HFFc6 (cell line): ENCODE data around the gene RBM20. TPM values are rescaled to one million over a fixed set of nuclear protein-coding genes. Genes with fewer than 3 reads are reported as not detected.

Experiments
- DNase-seq: peaks from one replicate; pipeline ENCODE4 v3.0.0-alpha.2; 2018
- H3K27ac Mint-ChIP-seq: 2 replicates; pipeline ENCODE4 v1.8.0; 2020; ENCODE audit warnings: mild to moderate bottlenecking, mixed read lengths
- H3K27me3 Mint-ChIP-seq: 2 replicates; pipeline ENCODE4 v1.8.0; 2021; ENCODE audit warnings: mild to moderate bottlenecking, moderate library complexity, mixed read lengths; ENCODE audit not compliant: insufficient read depth
- H3K36me3 Mint-ChIP-seq: 2 replicates; pipeline ENCODE4 v1.8.0; 2021; ENCODE audit warnings: low read depth, mixed read lengths
- H3K4me1 Mint-ChIP-seq: 2 replicates; pipeline ENCODE4 v1.8.0; 2020; ENCODE audit warnings: low read depth, mixed read lengths
- H3K4me3 Mint-ChIP-seq: 2 replicates; pipeline ENCODE4 v1.8.0; 2020; ENCODE audit warnings: mild to moderate bottlenecking, moderate library complexity, mixed read lengths
- H3K9me3 Mint-ChIP-seq: 2 replicates; pipeline ENCODE4 v1.8.0; 2020; ENCODE audit warnings: mild to moderate bottlenecking, mixed read lengths
- CTCF ChIP-seq: fragments of 200-600 bp; sonication (generic); IDR thresholded peaks from 2 replicates; pipeline ENCODE4 v1.5.0; 2021; ENCODE audit warnings: antibody characterized with exemption, mild to moderate bottlenecking
- total RNA-seq, 6 experiments: library from RNA; stranded (reverse); fragmentation: NEBNext Ultra II Directional; extraction: Animal tissue kit (Norgen Biotek cat#: 25700); gene quantifications; 2 replicates in 1 of 6; 3 replicates in 5 of 6; pipeline ENCODE4 v1.2.3, GENCODE V29; 2021

Gene RBM20
- total RNA-seq, 6 experiments from 2014 or later, result not detected

GRCh38 chr10:110696436-110696835 lies 52.3 kb downstream of the RBM20 start:
- no peak for TF ChIP-seq CTCF
- Mint-ChIP-seq H3K27me3 (peaks cover 39% of the 10 kb centered on the region), H3K27ac (no peak overlapping the region), H3K4me1 (no peaks in the 10 kb centered on the region), H3K9me3 (peaks cover 16% of the 10 kb centered on the region), H3K36me3 (no peaks in the 10 kb centered on the region), H3K4me3 (no peak overlapping the region)
- no peak for DNase-seq

GRCh38 chr10:110698340-110698739 lies 54.2 kb downstream of the RBM20 start:
- no peak for DNase-seq
- Mint-ChIP-seq H3K9me3 (peaks cover 2% of the 10 kb centered on the region; the same call in 1 of the 2 replicates), H3K27ac (no peak overlapping the region), H3K36me3 (no peaks in the 10 kb centered on the region), H3K4me3 (no peak overlapping the region), H3K27me3 (peaks cover 41% of the 10 kb centered on the region), H3K4me1 (no peaks in the 10 kb centered on the region)
- no peak for TF ChIP-seq CTCF

- no peak for TF ChIP-seq CTCF
- Mint-ChIP-seq H3K4me3 (no peak overlapping the region), H3K9me3 (no peaks in the 10 kb centered on the region), H3K27ac (no peak overlapping the region), H3K36me3 (no peaks in the 10 kb centered on the region), H3K27me3 (peaks cover 39% of the 10 kb centered on the region), H3K4me1 (no peaks in the 10 kb centered on the region)
- DNase-seq, result no peak
Measured at GRCh38 chr10:110698782-110699201, 54.7 kb downstream of the RBM20 start.

- Mint-ChIP-seq H3K9me3 (no peaks in the 10 kb centered on the region), H3K36me3 (no peaks in the 10 kb centered on the region), H3K4me3 (no peak overlapping the region), H3K4me1 (no peaks in the 10 kb centered on the region), H3K27me3 (peaks cover 36% of the 10 kb centered on the region), H3K27ac (no peak overlapping the region)
- DNase-seq, result no peak
- TF ChIP-seq CTCF, result no peak
Measured at GRCh38 chr10:110699859-110700468, 55.8 kb downstream of the RBM20 start.

- Mint-ChIP-seq H3K4me1 (peaks cover 2% of the 10 kb centered on the region), H3K4me3 (no peak overlapping the region), H3K27ac (no peak overlapping the region), H3K9me3 (no peaks in the 10 kb centered on the region), H3K36me3 (no peaks in the 10 kb centered on the region), H3K27me3 (peaks cover 31% of the 10 kb centered on the region)
- TF ChIP-seq CTCF, result no peak
- no peak for DNase-seq
Measured at GRCh38 chr10:110700947-110701616, 56.9 kb downstream of the RBM20 start.
